Adrenal gland (tissue), 5 donors: ENCODE results near the gene MAU2.

ENCODE experiments used
- CTCF ChIP-seq, 6 experiments: fragments of 450-650 bp in 4 of 6; fragments of 200-600 bp in 2 of 6; sonication (generic) in 1 of 6; IDR thresholded peaks; 1 replicate in 5 of 6; 2 replicates in 1 of 6; pipeline versions ENCODE4 v1.5.1 to v1.8.0; 2016 to 2021; ENCODE audit warnings: antibody characterized with exemption in 6 of 6, mild to moderate bottlenecking in 2 of 6, moderate library complexity in 1 of 6
- POLR2A ChIP-seq, 2 donors: fragments of 450-650 bp; IDR thresholded peaks; one replicate each; pipeline ENCODE4 v1.6.1; 2017; ENCODE audit warnings: antibody characterized with exemption in 2 of 2, mild to moderate bottlenecking in 2 of 2, moderate library complexity in 1 of 2
- donor health status: DM: no; HTN: no; CAD: no.

DNA sequence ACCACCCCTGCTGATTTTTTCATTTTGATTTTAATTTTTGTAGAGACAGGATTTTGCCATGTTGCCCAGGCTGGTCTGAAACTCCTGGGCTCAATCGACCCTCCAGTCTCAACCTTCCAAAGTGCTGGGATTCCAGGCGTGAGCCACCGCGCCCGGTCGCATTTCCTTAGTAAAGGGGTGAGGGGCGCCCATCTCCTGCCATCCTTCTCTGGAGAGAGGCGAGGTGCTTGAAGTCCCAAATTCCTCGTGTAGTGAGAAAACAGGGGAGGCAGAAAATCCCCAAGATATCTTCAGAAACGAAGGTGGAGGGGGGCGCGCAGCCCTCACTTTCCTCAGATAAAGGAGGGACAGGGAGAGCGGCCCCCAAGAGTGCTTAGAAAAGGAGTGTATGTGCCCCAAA, 63.9 kb downstream of the MAU2 start:
- TF ChIP-seq CTCF (IDR thresholded peaks at IDR 0.05) (no peak), POLR2A (IDR thresholded peaks at IDR 0.05) (no peak)
